Suprapubic skin (tissue), 4 donors: ENCODE measurements around the gene GNAQ.

Experiments used
- CTCF ChIP-seq, 2 donors: fragments of 200-600 bp in 1 of 2; fragments of 450-650 bp in 1 of 2; sonication (generic) in 1 of 2; IDR thresholded peaks; one replicate each; pipeline ENCODE4 v1.5.1; 2016 to 2019; ENCODE audit warnings: antibody characterized with exemption in 2 of 2, mild to moderate bottlenecking in 1 of 2, moderate library complexity in 1 of 2
- EP300 ChIP-seq: sonication (generic); formaldehyde crosslinking; IDR thresholded peaks from one replicate; pipeline ENCODE4 v1.6.1; 2017; ENCODE audit warnings: antibody characterized with exemption
- POLR2AphosphoS5 ChIP-seq, 3 donors: sonication (generic); formaldehyde crosslinking; IDR thresholded peaks; one replicate each; pipeline ENCODE4 v1.6.1; 2017; ENCODE audit warnings: antibody characterized with exemption in 3 of 3

GRCh38 chr9:78017190-78017693, 14.4 kb downstream of the GNAQ start:
- TF ChIP-seq POLR2AphosphoS5 (IDR thresholded peaks at IDR 0.05) (no peak), EP300 (no peak), CTCF (IDR thresholded peaks at IDR 0.05) (no peak)
